AG04450 (cell line): ENCODE results near the gene HOXA5. TPM values are rescaled to one million over a fixed set of nuclear protein-coding genes. Genes with fewer than 3 reads are reported as not detected.

Experiments used
- CTCF ChIA-PET: fragments of 300-600, 350-600 bp; formaldehyde crosslinking; extraction: SDS; loops from one replicate; lab custom pipeline; 2022; ENCODE audit warnings: antibody characterized with exemption, inconsistent platforms; lab: Charles Lee
- POLR2A ChIA-PET: fragments of 350-600 bp; formaldehyde crosslinking; extraction: SDS; loops from one replicate; lab custom pipeline; 2021; ENCODE audit warnings: antibody characterized with exemption, inconsistent platforms; lab: Yijun Ruan, JAX
- DNase-seq: peaks from one replicate; pipeline ENCODE4 v3.0.0-alpha.2; 2011; ENCODE audit warnings: low read depth, low spot score
- H3K27ac ChIP-seq: one replicate; pipeline ENCODE4 v1.5.1; 2012; ENCODE audit warnings: low read depth, low read length, control low read depth
- H3K27me3 ChIP-seq: one replicate; pipeline ENCODE4 v1.6.0; 2012; ENCODE audit warnings: low read length; ENCODE audit not compliant: control insufficient read depth, insufficient read depth
- H3K4me3 ChIP-seq: 2 replicates; pipeline ENCODE4 v1.5.1; 2011; ENCODE audit warnings: mild to moderate bottlenecking, low read depth, low read length, control low read depth
- H3K9me3 ChIP-seq: 2 replicates; pipeline ENCODE4 v1.5.1; 2012; ENCODE audit warnings: low read length; ENCODE audit not compliant: control insufficient read depth, insufficient read depth
- polyA plus RNA-seq: library from polyadenylated mRNA; depleted of rRNA; stranded (reverse); fragments of >200 nt; gene quantifications from 2 replicates; pipeline ENCODE4 v1.2.3, GENCODE V29; 2011
- TF ChIP-seq, protein P1 (sequence below): IDR thresholded peaks from 2 replicates; pipeline ENCODE4 v1.5.1; 2011; ENCODE audit warnings: low read depth, low read length, control low read depth, inconsistent platforms

The HOXA5 gene
- polyA plus RNA-seq, 1 experiment = 51.0 TPM

DNA sequence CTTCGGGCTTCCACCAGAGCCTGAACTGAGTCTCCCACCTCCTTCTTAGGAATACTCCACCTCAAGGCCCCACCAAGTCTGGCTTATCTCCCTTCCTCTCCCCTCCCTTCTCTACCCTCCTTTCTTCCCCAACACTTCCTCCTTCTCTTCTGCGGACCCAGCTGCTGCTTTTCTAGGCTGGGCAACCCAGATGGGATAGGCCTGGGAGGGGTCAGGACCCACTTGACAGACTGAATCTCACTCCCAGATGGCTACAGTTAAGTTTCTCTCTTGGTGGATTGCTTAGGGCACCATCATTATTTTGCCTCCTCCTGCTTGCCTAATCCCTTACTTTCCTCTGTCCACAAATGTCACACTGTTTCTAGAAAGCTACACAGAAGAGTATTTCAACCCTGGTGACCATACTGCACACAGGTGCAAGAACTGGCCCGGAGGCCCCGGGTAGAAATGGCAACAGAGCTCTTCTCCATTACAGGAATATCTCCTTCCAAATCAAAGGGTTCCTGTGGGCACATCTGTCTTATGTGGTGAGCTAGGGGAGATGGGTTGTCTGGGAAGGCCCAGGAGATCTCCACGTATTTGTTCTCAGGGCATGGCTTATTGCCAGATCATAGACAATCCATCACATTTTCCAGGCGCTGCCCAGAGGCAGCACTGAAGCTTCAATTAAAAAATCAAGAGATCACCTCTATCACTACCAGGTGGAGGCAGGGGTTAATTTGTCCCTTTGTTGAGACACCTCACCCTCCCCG lies 46.7 kb upstream of the HOXA5 start:
- CTCF ChIA-PET = interaction anchor here (1.2 to 2.3 kb wide), 2 partner anchors 11 to 1297 kb away, joined by 3 to 16 read pairs; no protein-coding TSS in a partner anchor
- Histone ChIP-seq H3K27me3 (peaks cover 97% of the 10 kb centered on the region), H3K4me3 (no peak overlapping the region), H3K27ac (no peak overlapping the region), H3K9me3 (peaks cover 22% of the 10 kb centered on the region; the same call in 1 of the 2 replicates)
- DNase-seq = no peak
- POLR2A ChIA-PET = no interaction called here
- TF ChIP-seq, protein P1, sequence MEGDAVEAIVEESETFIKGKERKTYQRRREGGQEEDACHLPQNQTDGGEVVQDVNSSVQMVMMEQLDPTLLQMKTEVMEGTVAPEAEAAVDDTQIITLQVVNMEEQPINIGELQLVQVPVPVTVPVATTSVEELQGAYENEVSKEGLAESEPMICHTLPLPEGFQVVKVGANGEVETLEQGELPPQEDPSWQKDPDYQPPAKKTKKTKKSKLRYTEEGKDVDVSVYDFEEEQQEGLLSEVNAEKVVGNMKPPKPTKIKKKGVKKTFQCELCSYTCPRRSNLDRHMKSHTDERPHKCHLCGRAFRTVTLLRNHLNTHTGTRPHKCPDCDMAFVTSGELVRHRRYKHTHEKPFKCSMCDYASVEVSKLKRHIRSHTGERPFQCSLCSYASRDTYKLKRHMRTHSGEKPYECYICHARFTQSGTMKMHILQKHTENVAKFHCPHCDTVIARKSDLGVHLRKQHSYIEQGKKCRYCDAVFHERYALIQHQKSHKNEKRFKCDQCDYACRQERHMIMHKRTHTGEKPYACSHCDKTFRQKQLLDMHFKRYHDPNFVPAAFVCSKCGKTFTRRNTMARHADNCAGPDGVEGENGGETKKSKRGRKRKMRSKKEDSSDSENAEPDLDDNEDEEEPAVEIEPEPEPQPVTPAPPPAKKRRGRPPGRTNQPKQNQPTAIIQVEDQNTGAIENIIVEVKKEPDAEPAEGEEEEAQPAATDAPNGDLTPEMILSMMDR = no peak

DNA sequence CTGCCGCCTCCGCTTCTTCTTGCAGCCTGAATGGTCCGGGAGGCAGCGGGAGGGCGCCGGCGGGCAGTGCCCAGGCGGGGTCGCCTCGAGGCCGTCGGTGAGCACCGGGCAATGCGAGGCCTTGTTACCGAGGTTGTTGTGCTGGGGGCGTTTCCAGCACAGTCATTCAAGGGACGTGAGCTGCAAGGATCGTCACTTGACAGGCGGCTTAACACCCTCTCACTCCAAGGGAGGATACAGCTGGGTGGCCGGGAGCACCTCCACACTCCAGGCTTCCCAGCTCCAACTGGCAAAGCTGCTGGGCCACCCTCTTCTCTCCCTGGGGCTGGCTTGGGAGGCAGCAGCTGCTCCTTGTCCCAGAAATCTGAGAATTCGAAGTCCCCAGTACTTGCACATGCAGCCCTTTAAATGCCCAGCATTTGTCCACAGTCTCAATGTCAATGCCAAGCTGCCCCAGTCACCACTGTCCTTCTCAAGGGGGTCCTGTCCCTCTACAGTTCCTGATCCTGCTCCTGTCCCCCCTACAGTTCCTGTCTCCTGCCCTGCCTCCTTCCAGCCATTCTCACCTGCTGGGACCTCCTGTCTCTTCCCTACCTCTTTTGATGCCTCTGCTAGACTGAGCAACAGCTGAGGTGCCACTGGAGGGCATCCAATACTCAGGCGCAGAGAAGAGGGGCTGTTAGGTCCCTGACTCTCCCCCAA lies 46.0 kb upstream of the HOXA5 start:
- Histone ChIP-seq H3K9me3 (peaks cover 25% of the 10 kb centered on the region; the same call in 1 of the 2 replicates), H3K4me3 (no peak overlapping the region), H3K27me3 (peaks cover 97% of the 10 kb centered on the region), H3K27ac (no peak overlapping the region)
- TF ChIP-seq, protein P1 = no peak
- ChIA-PET CTCF (interaction anchor here (1.2 to 2.3 kb wide), 2 partner anchors 10 to 1297 kb away, joined by 3 to 16 read pairs; no protein-coding TSS in a partner anchor), POLR2A (interaction anchor here (0.6 kb wide), 1 partner anchor 605 kb away, joined by 11 read pairs; no protein-coding TSS in a partner anchor)
- DNase-seq = no peak

DNA sequence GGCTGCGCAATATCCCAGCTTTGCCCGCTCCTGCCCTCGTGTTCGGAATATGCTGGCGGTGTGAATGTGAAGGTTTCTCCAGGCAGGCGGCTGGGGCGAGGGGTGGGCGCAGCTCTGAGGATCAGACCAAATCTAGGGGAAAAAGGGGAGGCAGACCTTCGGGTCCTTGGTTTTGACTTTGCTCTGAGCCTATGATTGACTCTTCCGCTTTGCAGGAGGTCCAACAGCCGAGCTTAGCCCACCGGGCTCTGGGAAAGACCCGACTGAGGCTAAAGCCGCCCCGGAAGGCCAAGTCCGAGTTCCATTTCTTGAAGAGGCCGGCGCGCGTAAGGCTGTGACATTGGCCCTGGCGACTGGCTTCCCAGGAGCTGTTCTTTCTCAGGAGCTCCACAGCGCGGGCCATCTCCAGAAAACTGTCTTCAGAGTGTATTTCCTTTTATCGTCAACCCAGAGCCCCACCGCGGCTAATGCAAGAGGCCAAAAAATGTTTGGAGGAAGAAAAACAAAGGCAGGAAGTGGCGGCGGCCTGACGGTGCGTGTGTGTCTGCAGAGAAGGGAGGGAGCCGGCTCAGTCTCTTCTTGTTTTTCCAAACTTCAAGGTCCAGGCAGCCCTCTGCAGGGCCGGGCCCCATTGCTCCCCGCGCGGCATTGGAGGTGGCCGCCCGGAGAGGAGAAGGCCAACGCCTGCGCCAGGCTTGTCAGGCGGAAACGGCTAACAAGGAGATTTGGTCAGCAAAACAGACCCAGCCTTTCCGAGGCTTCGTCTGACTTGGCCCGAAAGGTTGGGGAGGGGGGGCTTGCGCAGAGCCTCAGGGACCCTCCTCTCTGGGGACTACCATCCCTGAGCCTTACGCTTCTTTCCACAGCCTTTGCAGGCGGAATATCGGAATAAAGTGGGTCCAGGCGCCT lies 45.2 kb upstream of the HOXA5 start:
- no peak overlapping the region for H3K4me3 ChIP-seq
- POLR2A ChIA-PET = interaction anchor here (0.6 kb wide), 1 partner anchor 604 kb away, joined by 11 read pairs; no protein-coding TSS in a partner anchor

DNA sequence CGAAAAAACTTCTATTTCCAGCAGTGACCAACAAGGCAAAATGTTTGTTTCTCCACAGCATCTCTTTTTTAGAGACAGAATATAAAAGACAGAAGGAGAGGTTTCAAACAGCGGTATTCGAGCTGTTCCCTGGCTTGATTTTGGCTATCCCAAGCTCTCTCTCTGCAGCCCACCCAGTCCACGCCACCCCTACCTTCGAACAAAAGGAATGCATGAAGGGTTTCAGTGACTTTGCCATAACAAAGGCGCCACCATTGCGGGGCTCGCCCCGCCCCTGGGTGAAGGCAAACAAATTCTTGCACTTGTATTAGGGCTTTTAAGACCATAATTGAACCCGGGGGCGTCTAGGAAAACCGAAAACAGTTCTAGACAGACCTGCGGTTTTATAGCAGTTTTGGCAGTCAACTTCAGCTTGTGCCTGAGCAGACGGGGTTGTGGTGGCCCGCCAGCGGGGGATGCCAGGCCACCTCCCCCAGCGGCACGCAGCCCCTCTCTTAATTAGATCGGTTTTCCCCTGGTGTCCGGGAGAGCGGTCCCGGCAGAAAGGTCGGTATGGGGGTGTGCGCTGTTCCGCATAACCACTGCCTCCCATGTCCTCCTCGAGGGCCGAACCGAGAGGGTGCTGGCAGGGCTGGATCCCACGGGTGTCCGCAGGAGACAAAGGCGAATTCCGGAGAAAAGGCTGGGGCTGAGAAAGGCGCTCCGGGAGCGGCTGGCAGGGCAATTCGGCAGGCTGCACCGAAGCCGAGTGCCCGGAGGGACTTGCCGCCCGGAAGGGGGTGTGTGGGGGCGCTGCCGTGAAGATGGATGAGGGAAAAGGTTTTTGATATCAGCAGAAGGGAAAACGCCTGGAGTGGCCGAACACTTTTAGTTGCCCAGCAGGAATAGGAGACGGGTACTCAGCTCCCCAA lies 44.2 kb upstream of the HOXA5 start:
- TF ChIP-seq, protein P1 = no peak
- ChIA-PET POLR2A (no interaction called here), CTCF (interaction anchor here (1.3 to 2.2 kb wide), 4 partner anchors 8 to 1295 kb away, joined by 3 to 11 read pairs (median 6); no protein-coding TSS in a partner anchor)
- H3K9me3 ChIP-seq = peaks cover 29% of the 10 kb centered on the region; the same call in 1 of the 2 replicates
- peaks cover 96% of the 10 kb centered on the region for H3K27me3 ChIP-seq
- no peak overlapping the region for H3K4me3 ChIP-seq
- H3K27ac ChIP-seq = no peak overlapping the region
- no peak for DNase-seq

More for the DNA sequence above, 45.2 kb upstream of the HOXA5 start:
- H3K9me3 ChIP-seq = peaks cover 25% of the 10 kb centered on the region; the same call in 1 of the 2 replicates
- H3K27me3 ChIP-seq = peaks cover 96% of the 10 kb centered on the region
- CTCF ChIA-PET = no interaction called here
- H3K27ac ChIP-seq = no peak overlapping the region
- no peak for DNase-seq
- TF ChIP-seq, protein P1 = no peak
